DMS53 treated with DMSO at 0.1 percent for 48 hours (cell line): ENCODE results near the gene CSTF1.

Experiments
- DNase-seq: peaks from one replicate; lab custom pipeline; 2025; ENCODE audit not compliant: unreplicated experiment; lab: John Stamatoyannopoulos, UW

CSTF1 gene

DNA sequence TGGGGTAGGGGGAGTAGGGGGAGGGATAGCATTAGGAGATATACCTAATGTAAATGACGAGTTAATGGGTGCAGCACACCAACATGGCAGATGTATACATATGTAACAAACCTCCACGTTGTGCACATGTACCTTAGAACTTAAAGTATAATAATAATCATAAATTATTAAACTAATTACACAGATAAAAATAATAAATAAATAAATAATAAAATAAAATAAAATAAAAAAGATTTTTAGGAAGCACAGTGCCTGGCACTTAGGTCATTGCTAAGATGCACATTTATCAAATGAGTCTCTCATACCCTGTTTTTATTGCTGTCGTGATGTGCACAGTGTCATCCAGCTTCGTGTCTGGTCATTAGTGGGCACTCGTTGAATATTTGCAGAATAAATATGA is 57.0 kb downstream of the CSTF1 start:
- no peak for DNase-seq

GRCh38 chr20:56451056-56451765 is 58.8 kb downstream of the CSTF1 start:
- no peak for DNase-seq

DNA sequence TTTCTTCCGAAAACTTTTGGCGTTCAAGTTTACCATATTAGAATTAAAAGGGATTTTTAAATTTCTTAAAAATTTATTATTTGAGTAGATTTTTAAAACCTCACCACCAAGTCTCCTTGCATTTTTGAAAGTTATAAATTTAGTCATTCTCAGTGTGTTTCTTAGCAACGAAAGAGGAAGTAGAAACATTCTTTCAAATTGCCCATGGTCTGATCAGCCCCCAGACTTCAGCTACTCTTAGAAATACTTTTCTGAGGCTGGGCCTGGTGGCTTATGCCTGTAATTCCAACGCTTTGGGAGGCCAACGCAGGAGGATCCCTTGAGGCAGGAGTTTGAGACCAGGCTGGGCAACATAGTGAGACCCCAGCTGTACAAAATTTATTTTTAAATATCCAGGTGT is 60.9 kb downstream of the CSTF1 start:
- no peak for DNase-seq

GRCh38 chr20:56454754-56455153 is 62.3 kb downstream of the CSTF1 start:
- no peak for DNase-seq
